Smooth muscle cell (in vitro differentiated cells): ENCODE data around the gene PPHLN1. TPM values are rescaled to one million over a fixed set of nuclear protein-coding genes. Genes with fewer than 3 reads are reported as not detected.

Experiments used
- DNase-seq: peaks from one replicate; lab custom pipeline; 2025; ENCODE audit not compliant: unreplicated experiment; lab: John Stamatoyannopoulos, UW
- H2AFZ ChIP-seq: fragments of 200-600 bp; sonication (generic); 2 replicates; pipeline ENCODE4 v1.6.0; 2016; ENCODE audit warnings: antibody characterized with exemption, low read depth, mild to moderate bottlenecking
- H3F3A ChIP-seq: fragments of 200-600 bp; sonication (generic); 2 replicates; pipeline ENCODE4 v1.6.0; 2017; ENCODE audit warnings: antibody characterized with exemption, low read depth
- H3K27ac ChIP-seq: fragments of 200-600 bp; sonication (generic); 2 replicates; pipeline ENCODE4 v1.5.1; 2016; ENCODE audit warnings: low read depth, mild to moderate bottlenecking
- H3K27me3 ChIP-seq: fragments of 200-600 bp; sonication (generic); 2 replicates; pipeline ENCODE4 v1.6.1; 2016; ENCODE audit warnings: low read depth, mild to moderate bottlenecking
- H3K36me3 ChIP-seq: fragments of 200-600 bp; sonication (generic); 2 replicates; pipeline ENCODE4 v1.5.1; 2016; ENCODE audit warnings: low read depth
- H3K4me1 ChIP-seq: fragments of 200-600 bp; sonication (generic); 2 replicates; pipeline ENCODE4 v1.5.1; 2016; ENCODE audit warnings: low read depth
- H3K4me2 ChIP-seq: fragments of 200-600 bp; sonication (generic); 2 replicates; pipeline ENCODE4 v1.6.0; 2016; ENCODE audit warnings: mild to moderate bottlenecking
- H3K4me3 ChIP-seq: fragments of 200-600 bp; sonication (generic); 2 replicates; pipeline ENCODE4 v1.5.1; 2016; ENCODE audit warnings: mild to moderate bottlenecking
- H3K79me2 ChIP-seq: fragments of 200-600 bp; sonication (generic); 2 replicates; pipeline ENCODE4 v1.6.0; 2016; ENCODE audit warnings: low read depth, mild to moderate bottlenecking
- H3K9ac ChIP-seq: fragments of 200-600 bp; sonication (generic); 2 replicates; pipeline ENCODE4 v1.6.0; 2016; ENCODE audit warnings: low read depth
- H3K9me3 ChIP-seq: fragments of 200-600 bp; sonication (generic); replicated peaks from 2 replicates; pipeline ENCODE4 v1.5.1; 2016; ENCODE audit warnings: low read depth
- H4K20me1 ChIP-seq: fragments of 200-600 bp; sonication (generic); 2 replicates; pipeline ENCODE4 v1.6.0; 2016; ENCODE audit warnings: low read depth
- CTCF ChIP-seq: fragments of 200-600 bp; sonication (generic); IDR thresholded peaks from 2 replicates; pipeline ENCODE4 v1.5.1; 2017; ENCODE audit warnings: borderline replicate concordance, mild to moderate bottlenecking, antibody characterized with exemption; ENCODE audit not compliant: insufficient read depth, poor library complexity, severe bottlenecking
- WGBS: methylation state at CpG from one replicate; pipeline ENCODE4 v1.1.7; 2016; ENCODE audit warnings: low lambda C conversion rate; 5-methylcytosine and 5-hydroxymethylcytosine counted together
- polyA plus RNA-seq: library from polyadenylated mRNA; unstranded; fragments of >200 nt; fragmentation: Nextera tagmentation; extraction: Ambion mirVana; gene quantifications from 2 replicates; pipeline ENCODE4 v1.2.1, GENCODE V29; 2016
- total RNA-seq: library from RNA; depleted of rRNA; stranded (reverse); fragments of >200 nt; gene quantifications from 2 replicates; pipeline ENCODE4 v1.2.3, GENCODE V29; 2014

Gene PPHLN1
- total and polyA plus RNA-seq, 2 experiments from 2014 or later = 49.2 to 59.6 TPM

- Histone ChIP-seq H3K4me1 (no peaks in the 10 kb centered on the region), H3K27ac (no peak overlapping the region), H2AFZ (no peak overlapping the region), H3K4me2 (no peak overlapping the region), H3K27me3 (no peaks in the 10 kb centered on the region), H3K9me3 (no peaks in the 10 kb centered on the region), H3F3A (no peaks in the 10 kb centered on the region), H3K36me3 (peaks cover 15% of the 10 kb centered on the region), H3K9ac (no peak overlapping the region), H4K20me1 (no peaks in the 10 kb centered on the region), H3K4me3 (no peak overlapping the region), H3K79me2 (no peaks in the 10 kb centered on the region)
- DNase-seq = no peak
- TF ChIP-seq CTCF = no peak
- WGBS = 87% methylated on average over 6 of the region's 6 CpGs
Observed at GRCh38 chr12:42309996-42310395, 16.0 kb upstream of the PPHLN1 start.

GRCh38 chr12:42315108-42315507 lies 10.9 kb upstream of the PPHLN1 start:
- Histone ChIP-seq H3K36me3 (peaks cover 26% of the 10 kb centered on the region), H4K20me1 (no peaks in the 10 kb centered on the region), H3K27ac (no peak overlapping the region), H3K4me2 (no peak overlapping the region), H3K9me3 (no peaks in the 10 kb centered on the region), H3K9ac (no peak overlapping the region), H3K4me3 (no peak overlapping the region), H3F3A (no peaks in the 10 kb centered on the region), H3K4me1 (no peaks in the 10 kb centered on the region), H2AFZ (no peak overlapping the region), H3K27me3 (no peaks in the 10 kb centered on the region), H3K79me2 (no peaks in the 10 kb centered on the region)
- no peak for DNase-seq
- WGBS = 98% methylated on average over 2 of the region's 2 CpGs
- no peak for TF ChIP-seq CTCF

DNA sequence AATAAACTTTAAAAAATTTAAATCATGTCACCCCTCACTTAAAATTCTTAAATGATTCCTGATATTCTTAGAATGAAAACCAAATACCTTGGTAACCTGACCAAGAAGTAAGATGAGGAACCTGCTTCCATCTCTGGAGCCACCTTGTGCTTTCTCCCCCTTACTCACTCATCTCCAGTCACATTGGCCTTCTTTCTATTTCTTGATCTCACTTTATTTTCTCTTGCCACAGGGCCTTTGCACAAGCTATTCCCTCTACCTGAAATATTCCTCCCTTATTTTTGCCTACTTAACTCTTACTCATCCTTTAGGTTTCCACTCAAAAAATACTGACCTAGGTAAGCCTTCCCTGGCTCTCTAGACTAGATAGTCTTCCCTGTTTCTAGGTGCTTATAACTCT lies 5.2 kb upstream of the PPHLN1 start:
- Histone ChIP-seq H3K79me2 (peaks cover 6% of the 10 kb centered on the region), H3K4me2 (no peak overlapping the region), H4K20me1 (no peaks in the 10 kb centered on the region), H3K4me3 (no peak overlapping the region), H3K9ac (no peak overlapping the region), H3K4me1 (peaks cover 7% of the 10 kb centered on the region), H3K27ac (no peak overlapping the region), H3K27me3 (no peaks in the 10 kb centered on the region), H3F3A (no peaks in the 10 kb centered on the region), H2AFZ (no peak overlapping the region), H3K36me3 (peaks cover 18% of the 10 kb centered on the region), H3K9me3 (no peaks in the 10 kb centered on the region)
- TF ChIP-seq CTCF = no peak
- no peak for DNase-seq

- Histone ChIP-seq H3K36me3 (peaks cover 8% of the 10 kb centered on the region), H3K27me3 (no peaks in the 10 kb centered on the region), H2AFZ (no peak overlapping the region), H3K9me3 (no peaks in the 10 kb centered on the region), H3K4me3 (no peak overlapping the region), H3F3A (no peaks in the 10 kb centered on the region), H3K4me2 (no peak overlapping the region), H3K79me2 (peaks cover 20% of the 10 kb centered on the region), H4K20me1 (peaks cover 7% of the 10 kb centered on the region), H3K27ac (no peak overlapping the region), H3K4me1 (peaks cover 12% of the 10 kb centered on the region), H3K9ac (no peak overlapping the region)
- DNase-seq = no peak
- TF ChIP-seq CTCF = no peak
Observed at GRCh38 chr12:42322567-42322966, 3.4 kb upstream of the PPHLN1 start.
